Stomach (tissue), 4 donors: Measurements from ENCODE around the gene CASP12.

ENCODE experiments used
- POLR2AphosphoS5 ChIP-seq, 3 donors: sonication (generic); formaldehyde crosslinking; IDR thresholded peaks; one replicate each; pipeline ENCODE4 v1.6.1; 2016; ENCODE audit warnings: antibody characterized with exemption in 3 of 3
- TF ChIP-seq, protein P1 (sequence below), 7 experiments: fragments of 450-650 bp in 4 of 7; fragments of 200-600 bp in 3 of 7; sonication (generic) in 3 of 7; IDR thresholded peaks; one replicate each; pipeline ENCODE4 v1.5.1; 2016 to 2019; ENCODE audit warnings: antibody characterized with exemption in 7 of 7, control low read depth in 2 of 7, mild to moderate bottlenecking in 1 of 7

GRCh38 chr11:104891135-104891534 is 7.1 kb downstream of the CASP12 start:
- no peak for TF ChIP-seq POLR2AphosphoS5 (IDR thresholded peaks at IDR 0.05)
- TF ChIP-seq, protein P1, sequence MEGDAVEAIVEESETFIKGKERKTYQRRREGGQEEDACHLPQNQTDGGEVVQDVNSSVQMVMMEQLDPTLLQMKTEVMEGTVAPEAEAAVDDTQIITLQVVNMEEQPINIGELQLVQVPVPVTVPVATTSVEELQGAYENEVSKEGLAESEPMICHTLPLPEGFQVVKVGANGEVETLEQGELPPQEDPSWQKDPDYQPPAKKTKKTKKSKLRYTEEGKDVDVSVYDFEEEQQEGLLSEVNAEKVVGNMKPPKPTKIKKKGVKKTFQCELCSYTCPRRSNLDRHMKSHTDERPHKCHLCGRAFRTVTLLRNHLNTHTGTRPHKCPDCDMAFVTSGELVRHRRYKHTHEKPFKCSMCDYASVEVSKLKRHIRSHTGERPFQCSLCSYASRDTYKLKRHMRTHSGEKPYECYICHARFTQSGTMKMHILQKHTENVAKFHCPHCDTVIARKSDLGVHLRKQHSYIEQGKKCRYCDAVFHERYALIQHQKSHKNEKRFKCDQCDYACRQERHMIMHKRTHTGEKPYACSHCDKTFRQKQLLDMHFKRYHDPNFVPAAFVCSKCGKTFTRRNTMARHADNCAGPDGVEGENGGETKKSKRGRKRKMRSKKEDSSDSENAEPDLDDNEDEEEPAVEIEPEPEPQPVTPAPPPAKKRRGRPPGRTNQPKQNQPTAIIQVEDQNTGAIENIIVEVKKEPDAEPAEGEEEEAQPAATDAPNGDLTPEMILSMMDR (IDR thresholded peaks at IDR 0.05), result no peak
